SK-N-MC (cell line): ENCODE measurements around the gene ZNF699.
"Not testable (repeated sequence)": the region's sequence is repeated elsewhere in the genome, so short reads cannot be mapped to it uniquely, and the experiment has no call there.

ENCODE experiments used
- EZH2 ChIP-seq: fragments of 200-600 bp; sonication (generic); IDR thresholded peaks from one replicate; pipeline ENCODE4 v1.6.1; 2017; ENCODE audit warnings: antibody characterized with exemption
- POLR2AphosphoS5 ChIP-seq: IDR thresholded peaks from 2 replicates; pipeline ENCODE4 v1.6.1; 2012; ENCODE audit warnings: mild to moderate bottlenecking, low read depth, low read length, borderline replicate concordance

DNA sequence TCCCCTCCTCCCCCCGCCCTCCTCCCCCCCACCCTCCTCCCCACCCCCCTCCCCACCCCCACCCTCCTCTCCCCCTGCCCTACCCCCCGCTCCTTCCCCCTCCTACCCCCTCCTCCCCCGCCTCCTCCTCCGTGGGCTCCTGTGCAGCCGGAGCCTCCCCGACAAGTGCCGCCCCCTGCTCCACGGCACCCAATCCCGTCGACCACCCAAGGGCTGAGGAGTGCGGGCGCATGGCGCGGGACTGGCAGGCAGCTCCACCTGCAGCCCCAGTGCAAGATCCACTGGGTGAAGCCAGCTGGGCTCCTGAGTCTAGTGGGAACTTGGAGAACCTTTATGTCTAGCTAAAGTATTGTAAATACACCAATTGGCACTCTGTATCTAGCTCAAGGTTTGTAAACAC is 12.1 kb upstream of the ZNF699 start:
- TF ChIP-seq EZH2, POLR2AphosphoS5: not testable (repeated sequence)
